ENCODE measurements around the gene KRT82.

The KRT82 gene

GRCh38 chr12:52404951-52405350, 1.2 kb downstream of the KRT82 start:
- no peak for DNase-seq

GRCh38 chr12:52403561-52403960, 2.6 kb downstream of the KRT82 start:
- DNase-seq, result no peak

DNA sequence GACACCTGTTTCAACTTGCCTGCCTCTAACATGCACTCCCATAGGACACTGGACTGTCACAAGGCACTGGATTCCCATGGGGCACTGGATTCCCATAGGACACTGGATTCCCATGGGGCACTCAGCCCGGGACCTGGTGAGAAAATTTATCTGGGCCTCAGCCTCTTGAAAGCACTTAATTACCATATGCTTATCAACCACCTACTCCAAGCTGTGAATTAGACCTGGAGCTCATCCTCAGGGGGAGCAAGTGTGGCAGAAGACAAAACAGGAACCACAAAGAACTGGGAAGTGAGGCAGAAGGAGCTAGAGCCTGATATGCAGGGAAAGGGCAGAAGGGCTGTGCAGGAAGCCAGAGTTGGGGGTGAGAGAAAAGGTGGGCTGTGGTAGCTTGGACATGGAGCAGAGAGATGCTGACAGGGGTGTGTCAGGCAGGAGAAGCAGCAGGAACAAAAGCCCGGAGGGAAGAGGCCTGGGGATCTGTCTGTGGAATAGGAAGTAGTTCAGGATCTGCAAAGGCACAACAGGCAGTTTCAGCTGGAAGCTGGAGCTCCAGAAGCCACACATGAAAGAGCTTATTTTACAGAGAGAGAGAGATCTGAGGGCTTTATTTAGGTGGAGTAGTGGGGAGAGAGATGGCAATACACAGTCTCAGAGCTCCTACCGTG, 3.1 kb downstream of the KRT82 start:
- DNase-seq, result no peak

- DNase-seq, result no peak
Observed at GRCh38 chr12:52402377-52402776, 3.8 kb downstream of the KRT82 start.

- DNase-seq, result no peak
Observed at GRCh38 chr12:52401926-52402325, 4.2 kb downstream of the KRT82 start.

DNA sequence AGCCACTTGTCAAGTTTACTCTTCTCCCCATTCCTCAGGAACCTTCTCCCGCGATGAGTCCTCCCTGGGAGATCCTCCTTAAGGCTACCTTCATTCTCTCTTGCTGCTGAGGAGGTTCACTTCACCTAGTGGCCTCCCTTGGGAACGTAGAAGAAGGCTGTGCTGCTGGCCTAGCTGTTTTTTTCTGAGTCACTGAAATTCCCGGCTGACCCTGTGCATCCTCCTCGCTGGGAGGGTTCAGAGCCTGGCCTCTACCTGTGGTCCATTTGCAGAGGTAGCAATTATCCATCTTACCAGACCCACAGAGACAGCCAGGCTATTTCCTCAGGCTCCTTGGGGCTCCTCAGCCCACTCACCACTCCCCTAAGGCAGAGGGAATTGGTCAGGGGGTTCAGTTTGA, 4.6 kb downstream of the KRT82 start:
- DNase-seq, result no peak

GRCh38 chr12:52400906-52401305, 5.2 kb downstream of the KRT82 start:
- DNase-seq, result no peak

- DNase-seq, result no peak
Observed at GRCh38 chr12:52399756-52400155, 6.4 kb downstream of the KRT82 start.

DNA sequence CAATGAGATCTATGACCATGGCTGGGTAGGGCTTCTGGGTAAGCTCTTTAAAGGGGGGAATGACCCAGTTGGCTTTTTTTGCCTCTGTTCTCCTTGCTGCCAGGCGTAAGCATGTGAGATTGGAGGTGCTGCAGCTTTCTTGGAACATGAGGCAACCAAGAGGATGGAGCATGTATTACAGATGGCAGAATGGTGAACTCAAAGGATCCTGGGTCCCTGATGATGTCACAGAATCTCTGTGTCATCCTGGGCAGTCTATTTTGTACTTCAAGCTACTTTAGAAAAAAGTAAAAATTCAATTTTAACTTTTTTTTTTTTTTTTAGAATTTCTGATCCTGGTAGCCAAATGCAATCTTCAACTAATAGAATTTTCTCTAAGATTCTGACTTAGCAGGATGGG, 8.0 kb downstream of the KRT82 start:
- DNase-seq, result no peak

- no peak for DNase-seq
Observed at GRCh38 chr12:52396656-52397055, 9.5 kb downstream of the KRT82 start.

DNA sequence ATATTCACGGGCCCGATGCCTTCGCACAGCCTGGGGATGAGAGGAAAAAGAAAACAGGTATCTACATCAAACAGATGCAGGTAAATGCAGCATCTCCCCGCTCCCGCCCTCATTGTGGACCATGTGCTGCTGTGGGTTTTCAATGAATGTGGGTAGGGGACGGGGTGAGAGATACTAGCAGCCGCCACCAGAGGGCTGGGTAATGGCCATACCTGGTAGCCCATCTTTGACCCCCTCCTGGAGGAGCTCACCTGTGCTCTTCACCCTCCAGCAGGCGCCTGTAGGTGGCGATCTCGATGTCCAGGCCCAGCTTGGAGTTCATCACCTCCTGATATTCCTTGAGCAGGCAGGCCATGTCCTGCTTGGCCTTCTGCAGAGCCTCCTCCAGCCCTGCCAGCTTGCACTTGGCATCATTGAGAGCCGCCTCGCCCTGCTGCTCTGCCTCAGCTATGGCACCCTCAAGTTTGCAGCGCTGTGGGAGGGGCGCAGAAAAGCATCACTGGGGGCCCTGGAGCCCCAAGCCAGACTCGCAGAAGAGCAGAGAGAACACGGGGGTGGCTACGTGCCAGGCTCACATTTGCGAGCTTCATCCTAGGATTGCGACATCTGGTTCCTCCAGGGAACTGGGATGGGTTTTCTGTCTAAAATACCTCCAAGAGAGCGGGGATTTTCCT, 10.2 kb downstream of the KRT82 start:
- DNase-seq, result no peak

GRCh38 chr12:52394836-52395405, 11.2 kb downstream of the KRT82 start:
- DNase-seq, result no peak

DNA sequence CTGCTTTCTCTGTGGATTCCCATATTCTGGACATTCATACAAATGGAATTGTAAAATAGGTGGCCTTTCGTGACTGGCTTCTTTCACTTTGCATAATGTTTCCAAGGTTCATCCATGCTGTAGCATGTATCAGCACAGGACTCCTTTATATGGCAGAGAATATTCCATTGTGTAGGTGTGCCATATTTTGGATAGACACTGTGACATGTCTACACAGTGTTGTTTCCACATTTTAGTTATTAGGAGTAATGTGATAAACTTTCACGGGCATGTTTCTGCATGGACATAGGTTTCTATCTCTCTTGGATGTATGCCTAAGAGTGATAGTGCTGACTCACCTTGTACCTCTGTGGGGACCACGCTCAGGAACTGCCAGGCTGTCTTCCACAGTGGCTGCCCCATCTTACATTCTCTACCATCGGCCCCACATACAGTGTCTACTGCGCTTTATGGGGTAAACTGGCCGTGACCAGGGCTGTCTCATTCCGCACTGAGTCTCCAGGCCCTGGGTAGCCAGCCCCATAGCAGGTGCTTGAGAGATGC, 13.6 kb downstream of the KRT82 start:
- no peak for DNase-seq

- DNase-seq, result no peak
Observed at GRCh38 chr12:52391618-52392002, 14.5 kb downstream of the KRT82 start.

DNA sequence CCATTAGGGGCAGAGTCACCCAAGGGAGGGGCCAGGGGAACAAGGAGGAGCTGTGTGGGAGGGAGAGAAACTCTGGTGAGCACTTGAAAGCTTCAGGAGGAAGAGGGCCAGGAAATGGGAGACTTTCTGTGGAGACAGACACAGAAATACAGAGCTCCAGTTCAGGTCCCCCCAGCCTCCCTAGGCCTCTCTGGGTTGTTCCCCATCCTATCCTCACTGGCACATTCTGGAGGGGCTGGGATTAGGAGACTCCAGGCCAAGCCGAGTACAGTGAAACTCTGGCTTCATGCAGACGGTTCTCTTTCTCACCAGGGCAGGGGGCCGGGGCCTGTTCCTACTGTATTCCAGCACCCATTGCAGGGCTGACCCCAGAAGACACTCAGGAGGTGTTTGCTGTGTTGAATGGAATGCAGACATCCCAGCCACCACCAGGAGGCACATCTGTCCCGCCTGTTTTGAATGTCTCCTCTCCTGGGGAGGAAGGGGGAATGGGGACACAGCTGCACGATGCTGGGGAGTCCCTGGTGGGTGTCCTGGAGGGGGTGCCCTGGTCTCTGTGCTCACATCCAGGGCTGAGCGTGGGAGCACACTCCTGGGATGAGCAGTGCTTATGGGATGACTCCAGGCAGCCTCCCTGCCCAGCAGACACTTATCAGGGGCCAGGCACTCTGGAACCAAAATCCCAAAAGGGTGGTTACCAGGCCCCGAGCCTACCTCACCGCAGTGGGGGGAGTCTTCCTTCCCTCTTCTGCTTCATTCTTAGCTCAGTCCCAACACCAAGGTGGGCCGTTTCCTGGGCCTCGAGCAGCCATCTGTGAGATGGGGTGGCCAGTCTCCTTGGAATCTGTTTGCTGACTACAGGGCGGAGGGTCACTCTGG, 15.2 kb downstream of the KRT82 start:
- DNase-seq, result peak; percentile 16

GRCh38 chr12:52389313-52390207, 16.6 kb downstream of the KRT82 start:
- no peak for DNase-seq

DNA sequence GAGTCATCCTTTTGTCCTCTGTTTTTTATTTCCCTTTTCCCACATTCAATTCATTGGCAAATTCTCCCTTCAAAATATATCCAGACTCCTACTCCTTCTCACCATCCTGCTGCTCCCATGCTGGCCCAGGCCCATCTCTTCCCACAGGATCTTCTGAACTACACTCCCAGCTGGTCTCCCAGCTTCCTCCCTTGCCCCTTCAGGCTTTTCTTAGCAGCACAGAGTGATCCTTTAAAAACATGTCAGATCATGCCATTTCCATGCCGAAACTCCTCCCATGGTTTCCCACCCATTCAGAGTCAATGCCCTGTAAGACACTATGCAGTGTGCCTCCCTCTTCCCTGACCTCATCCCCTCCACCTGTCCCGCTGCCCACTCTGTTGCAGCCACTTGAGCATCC, 18.3 kb downstream of the KRT82 start:
- no peak for DNase-seq

DNA sequence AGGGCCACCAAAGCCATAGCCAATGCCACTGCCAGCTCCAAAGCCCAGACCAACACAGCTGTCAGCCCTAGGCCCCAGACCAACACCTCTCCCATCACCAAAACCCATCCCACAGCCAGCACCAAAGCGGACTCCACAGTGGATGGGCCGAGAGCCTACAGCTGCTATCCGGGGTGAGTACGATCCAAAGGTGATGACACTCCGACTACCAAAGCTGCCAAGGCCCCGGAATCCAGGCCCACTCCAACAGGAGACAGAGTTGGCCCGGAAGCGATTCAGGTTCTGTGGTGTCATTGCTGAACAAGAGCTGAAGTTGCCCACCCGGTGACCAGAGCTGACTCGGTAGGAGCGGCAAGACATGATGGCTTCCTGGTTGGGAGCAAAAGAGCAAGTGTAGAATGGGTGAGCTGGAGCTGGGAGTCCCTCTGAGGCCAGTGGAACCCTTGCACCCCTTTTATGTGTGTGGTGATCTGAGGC, 20.9 kb downstream of the KRT82 start, which contains the start of gene KRT84:
KRT84 (minus strand) TSS at position 427 of the 477 bp plus-strand sequence; CDS start at position 360, 67 bp downstream.
- no peak for DNase-seq

DNA sequence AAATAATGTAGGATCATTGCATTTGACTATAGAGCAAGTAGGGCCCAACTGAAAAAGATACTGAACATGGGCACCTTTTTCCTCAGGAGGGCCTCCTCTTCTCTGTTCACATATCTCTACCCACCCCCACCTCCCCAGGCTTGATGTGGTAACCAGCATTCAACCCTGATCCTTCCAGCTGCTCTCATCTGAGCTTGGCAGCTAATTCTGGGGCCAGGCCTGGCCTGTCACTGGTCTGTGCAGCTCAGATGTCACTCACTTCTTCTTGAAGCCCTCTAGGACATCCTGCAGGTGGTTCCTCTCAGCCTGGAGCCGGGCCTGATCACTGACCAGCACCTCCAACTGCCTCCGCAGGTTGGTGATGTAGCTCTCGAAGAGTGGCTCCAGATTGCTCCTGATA, 22.8 kb downstream of the KRT82 start:
- DNase-seq, result no peak

DNA sequence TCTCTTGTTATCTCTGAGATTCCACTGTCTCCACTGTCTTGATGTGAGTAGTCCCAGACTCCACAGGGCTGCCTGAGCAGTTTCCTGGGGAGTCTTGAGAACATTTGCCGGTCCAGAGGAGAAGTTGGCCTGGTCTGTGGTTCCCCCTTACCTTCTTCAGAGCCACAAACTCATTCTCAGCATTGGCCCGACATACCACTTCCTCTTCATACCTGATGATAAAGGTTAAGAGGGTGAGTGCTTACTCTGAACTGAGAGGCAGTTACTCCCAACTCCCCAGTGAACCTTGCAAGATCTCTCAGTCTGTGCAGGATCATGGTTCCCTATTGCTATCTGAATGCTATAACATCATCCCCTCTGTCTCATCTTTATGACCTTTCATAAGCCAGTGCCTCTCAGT, 23.3 kb downstream of the KRT82 start:
- peak; percentile 6 for DNase-seq

DNA sequence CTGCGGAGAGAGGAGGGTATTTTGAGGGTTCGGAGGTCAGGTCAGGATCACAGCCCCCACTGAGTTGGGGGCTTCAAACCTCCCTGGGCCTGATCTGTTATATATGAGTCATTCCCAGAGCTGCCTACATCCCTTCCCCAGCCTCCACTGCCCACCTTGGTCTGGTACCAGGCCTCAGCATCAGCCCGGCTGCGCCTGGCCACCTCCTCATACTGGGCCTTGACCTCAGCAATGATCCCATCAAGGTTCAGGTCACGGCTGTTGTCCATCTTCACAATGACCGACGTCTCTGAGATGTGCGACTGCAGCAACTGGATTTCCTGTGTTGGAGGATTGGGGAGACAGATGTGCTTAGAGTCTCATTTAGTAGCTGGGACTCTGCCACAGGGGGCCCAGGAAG, 24.9 kb downstream of the KRT82 start:
- DNase-seq, result no peak

DNA sequence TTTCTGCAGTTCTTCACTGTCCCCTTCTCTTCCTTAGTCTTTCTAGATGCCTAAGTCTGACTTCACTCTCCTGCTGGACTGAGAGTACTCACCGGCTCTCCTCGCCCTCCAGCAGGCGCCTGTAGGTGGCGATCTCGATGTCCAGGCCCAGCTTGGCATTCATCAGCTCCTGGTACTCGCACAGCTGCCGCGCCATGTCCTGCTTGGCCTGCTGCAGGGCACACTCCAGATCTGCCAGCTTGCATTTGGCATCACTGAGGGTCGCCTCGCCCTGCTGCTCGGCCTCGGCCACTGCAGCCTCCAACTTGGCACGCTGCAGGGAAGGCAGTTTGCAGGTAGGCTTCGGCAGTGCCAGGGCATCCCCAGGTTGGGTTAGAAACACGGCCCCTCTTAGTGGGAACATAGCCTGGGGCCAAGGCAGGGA, 25.9 kb downstream of the KRT82 start:
- peak; percentile 30 for DNase-seq

Data from suppressor macrophage treated with lipopolysaccharide for 4 hours (primary cell).